GM12892 (cell line): ENCODE data around the gene TENM4.

ENCODE experiments used
- POLR2A ChIP-seq: IDR thresholded peaks from 2 replicates; pipeline ENCODE4 v1.6.1; 2011; ENCODE audit warnings: low read depth, low read length, control low read depth
- POLR2AphosphoS5 ChIP-seq: IDR thresholded peaks from 2 replicates; pipeline ENCODE4 v1.6.1; 2011; ENCODE audit warnings: low read depth, low read length, control low read depth

DNA sequence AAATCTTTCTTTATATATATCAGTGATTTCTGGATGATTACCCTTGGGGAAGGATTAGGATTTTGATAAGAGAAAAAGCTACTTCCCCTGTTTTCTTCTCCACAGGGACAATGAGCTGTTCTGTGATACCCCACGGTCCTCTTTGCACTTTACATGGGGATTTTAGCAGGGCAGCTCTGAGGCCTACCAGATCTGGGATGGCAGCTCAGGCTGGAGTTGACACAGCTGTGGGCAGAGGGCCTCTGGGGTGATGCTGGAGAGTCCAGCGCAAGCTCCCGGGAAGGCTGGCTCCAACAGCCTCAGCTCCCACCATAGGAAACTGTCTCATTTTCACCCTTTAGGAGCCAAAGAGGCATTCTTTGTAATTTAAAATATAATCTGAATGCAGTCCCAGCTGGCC lies 482.4 kb downstream of the TENM4 start:
- TF ChIP-seq POLR2A (no peak), POLR2AphosphoS5 (no peak)
